HepG2 (cell line): Measurements from ENCODE around the gene AARS2. TPM values are rescaled to one million over a fixed set of nuclear protein-coding genes. Genes with fewer than 3 reads are reported as not detected.

Source experiments
- CSRNP1 ChIP-seq: sonication (generic); formaldehyde crosslinking; IDR thresholded peaks from 2 replicates; pipeline ENCODE4 v1.8.1; 2023; ENCODE audit warnings: mild to moderate bottlenecking, missing genetic modification reagents
- KAT8 ChIP-seq: IDR thresholded peaks from 2 replicates; pipeline ENCODE4 v1.6.1; 2016; ENCODE audit warnings: missing genetic modification reagents, missing compliant biosample characterization
- KMT2B ChIP-seq: IDR thresholded peaks from 2 replicates; pipeline ENCODE4 v1.6.1; 2016; ENCODE audit warnings: missing genetic modification reagents, missing compliant biosample characterization
- NFAT5 ChIP-seq: sonication (generic); formaldehyde crosslinking; IDR thresholded peaks from 2 replicates; pipeline ENCODE4 v1.4.0; 2020; ENCODE audit warnings: missing genetic modification reagents
- POLR2A ChIP-seq, 2 experiments: IDR thresholded peaks; 2 replicates each; pipeline ENCODE4 v1.6.1; 2011; ENCODE audit warnings: low read depth in 2 of 2, low read length in 2 of 2, mild to moderate bottlenecking in 1 of 2, moderate library complexity in 1 of 2; ENCODE audit not compliant: insufficient read depth in 1 of 2
- POLR2AphosphoS5 ChIP-seq: IDR thresholded peaks from 2 replicates; pipeline ENCODE4 v1.6.1; 2012; ENCODE audit warnings: low read depth, low read length
- RAD21 ChIP-seq: fragments of 450-650 bp; formaldehyde crosslinking; IDR thresholded peaks from 2 replicates; pipeline ENCODE4 v1.5.0; 2020; ENCODE audit warnings: mild to moderate bottlenecking
- RBM39 ChIP-seq: fragments of 200-400 bp; formaldehyde crosslinking; IDR thresholded peaks from one replicate; pipeline ENCODE4 v1.6.1; 2018; ENCODE audit warnings: antibody characterized with exemption, mild to moderate bottlenecking, low read depth, low read length; ENCODE audit not compliant: poor library complexity, severe bottlenecking
- SRY ChIP-seq: sonication (generic); formaldehyde crosslinking; IDR thresholded peaks from 2 replicates; pipeline ENCODE4 v1.8.0; 2022; ENCODE audit warnings: mild to moderate bottlenecking, missing genetic modification reagents
- ZBTB3 ChIP-seq: sonication (generic); formaldehyde crosslinking; IDR thresholded peaks from 2 replicates; pipeline ENCODE4 v1.4.0; 2020; ENCODE audit warnings: low read depth, mild to moderate bottlenecking, moderate library complexity, missing genetic modification reagents, borderline replicate concordance
- ZMYM4 ChIP-seq: sonication (generic); formaldehyde crosslinking; IDR thresholded peaks from 2 replicates; pipeline ENCODE4 v1.8.1; 2023; ENCODE audit warnings: mild to moderate bottlenecking, missing genetic modification reagents
- ZNF230 ChIP-seq: sonication (generic); formaldehyde crosslinking; IDR thresholded peaks from 2 replicates; pipeline ENCODE4 v1.4.0; 2020; ENCODE audit warnings: mild to moderate bottlenecking, missing genetic modification reagents
- ZNF256 ChIP-seq: sonication (generic); formaldehyde crosslinking; conservative IDR thresholded peaks from 2 replicates; pipeline ENCODE4 v1.4.0; 2020; ENCODE audit warnings: missing genetic modification reagents
- ZNF350 ChIP-seq: sonication (generic); formaldehyde crosslinking; IDR thresholded peaks from 2 replicates; pipeline ENCODE4 v1.4.0; 2020; ENCODE audit warnings: mild to moderate bottlenecking, low read depth, missing genetic modification reagents, borderline replicate concordance
- ZNF496 ChIP-seq: sonication (generic); formaldehyde crosslinking; IDR thresholded peaks from 2 replicates; pipeline ENCODE4 v1.8.1; 2023; ENCODE audit warnings: mild to moderate bottlenecking, moderate library complexity, missing genetic modification reagents; ENCODE audit not compliant: insufficient replicate concordance
- ZNF570 ChIP-seq: sonication (generic); formaldehyde crosslinking; IDR thresholded peaks from 2 replicates; pipeline ENCODE4 v1.4.0; 2020; ENCODE audit warnings: mild to moderate bottlenecking, missing genetic modification reagents, borderline replicate concordance
- ZSCAN31 ChIP-seq: sonication (generic); formaldehyde crosslinking; IDR thresholded peaks from 2 replicates; pipeline ENCODE4 v1.5.0; 2020; ENCODE audit warnings: low read depth, mild to moderate bottlenecking, missing genetic modification reagents
- polyA plus RNA-seq, 8 experiments: library from polyadenylated mRNA; depleted of rRNA in 3 of 8; stranded (reverse) in 7 of 8; unstranded in 1 of 8; fragments of >200 nt; fragmentation: Illumina TruSeq in 4 of 8; extraction: Trizol in 4 of 8; gene quantifications; 2 replicates each; pipeline versions ENCODE4 v1.2.1 to v1.2.3, GENCODE V29; 2011 to 2016; ENCODE audit warnings: low read depth in 4 of 8, missing spikeins in 1 of 8, mixed read lengths in 1 of 8; ENCODE audit not compliant: insufficient read depth in 1 of 8
- total RNA-seq, 5 experiments: library from RNA; depleted of rRNA; stranded (reverse); fragments of >200 nt; fragmentation: Illumina TruSeq; extraction: Trizol; gene quantifications; 2 replicates each; pipeline ENCODE4 v1.2.3, GENCODE V29; 2016; ENCODE audit warnings: low read depth in 1 of 5
- TF ChIP-seq, protein P1 (sequence below): sonication (generic); formaldehyde crosslinking; IDR thresholded peaks from 2 replicates; pipeline ENCODE4 v1.5.0; 2020; ENCODE audit warnings: mild to moderate bottlenecking, missing genetic modification reagents
- TF ChIP-seq, protein P2 (sequence below): sonication (generic); formaldehyde crosslinking; IDR thresholded peaks from 2 replicates; pipeline ENCODE4 v1.4.0; 2020; ENCODE audit warnings: missing genetic modification reagents, borderline replicate concordance

Gene AARS2
- total and polyA plus RNA-seq, 2 of the 13 experiments (the other 11 are each of a cell fraction or from before 2014, with no cell fraction given), result 7.5 to 24.1 TPM

- TF ChIP-seq ZNF350, result no peak
- no peak for TF ChIP-seq ZNF230 (CRISPR knock-in tag)
- TF ChIP-seq KAT8 (CRISPR knock-in tag), result no peak
- TF ChIP-seq RAD21 (CRISPR knock-in tag), result no peak
- no peak for TF ChIP-seq ZSCAN31 (CRISPR knock-in tag)
- no peak for TF ChIP-seq CSRNP1 (CRISPR knock-in tag)
- TF ChIP-seq ZBTB3 (CRISPR knock-in tag), result no peak
- no peak for TF ChIP-seq ZNF496
- no peak for TF ChIP-seq RBM39
- TF ChIP-seq ZNF256 (CRISPR knock-in tag), result no peak
- TF ChIP-seq KMT2B (CRISPR knock-in tag), result no peak
- TF ChIP-seq ZMYM4 (CRISPR knock-in tag), result 0 out of 2 replicates have a peak, but pooled peaks have one; percentile 15
- no peak for TF ChIP-seq ZNF570
- TF ChIP-seq POLR2AphosphoS5, result peak; percentile 32; the same call in 1 of the 2 replicates
- TF ChIP-seq, protein P1, sequence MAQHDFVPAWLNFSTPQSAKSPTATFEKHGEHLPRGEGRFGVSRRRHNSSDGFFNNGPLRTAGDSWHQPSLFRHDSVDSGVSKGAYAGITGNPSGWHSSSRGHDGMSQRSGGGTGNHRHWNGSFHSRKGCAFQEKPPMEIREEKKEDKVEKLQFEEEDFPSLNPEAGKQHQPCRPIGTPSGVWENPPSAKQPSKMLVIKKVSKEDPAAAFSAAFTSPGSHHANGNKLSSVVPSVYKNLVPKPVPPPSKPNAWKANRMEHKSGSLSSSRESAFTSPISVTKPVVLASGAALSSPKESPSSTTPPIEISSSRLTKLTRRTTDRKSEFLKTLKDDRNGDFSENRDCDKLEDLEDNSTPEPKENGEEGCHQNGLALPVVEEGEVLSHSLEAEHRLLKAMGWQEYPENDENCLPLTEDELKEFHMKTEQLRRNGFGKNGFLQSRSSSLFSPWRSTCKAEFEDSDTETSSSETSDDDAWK (CRISPR knock-in tag), result no peak
- TF ChIP-seq, protein P2, sequence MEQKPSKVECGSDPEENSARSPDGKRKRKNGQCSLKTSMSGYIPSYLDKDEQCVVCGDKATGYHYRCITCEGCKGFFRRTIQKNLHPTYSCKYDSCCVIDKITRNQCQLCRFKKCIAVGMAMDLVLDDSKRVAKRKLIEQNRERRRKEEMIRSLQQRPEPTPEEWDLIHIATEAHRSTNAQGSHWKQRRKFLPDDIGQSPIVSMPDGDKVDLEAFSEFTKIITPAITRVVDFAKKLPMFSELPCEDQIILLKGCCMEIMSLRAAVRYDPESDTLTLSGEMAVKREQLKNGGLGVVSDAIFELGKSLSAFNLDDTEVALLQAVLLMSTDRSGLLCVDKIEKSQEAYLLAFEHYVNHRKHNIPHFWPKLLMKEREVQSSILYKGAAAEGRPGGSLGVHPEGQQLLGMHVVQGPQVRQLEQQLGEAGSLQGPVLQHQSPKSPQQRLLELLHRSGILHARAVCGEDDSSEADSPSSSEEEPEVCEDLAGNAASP, result no peak
- 0 out of 2 replicates have a peak, but pooled peaks have one; percentile 12 for TF ChIP-seq NFAT5
- TF ChIP-seq POLR2A (IDR thresholded peaks at IDR 0.05; ENCODE audit: insufficient read depth in 1 of 2, low read depth in 2 of 2, low read length in 2 of 2), result no peak
- 0 out of 2 replicates have a peak, but pooled peaks have one; percentile 33 for TF ChIP-seq SRY (CRISPR knock-in tag)
Measured at GRCh38 chr6:44255871-44256774, 57.0 kb downstream of the AARS2 start (continued).
